ENCODE data around the gene CTCF.

CTCF gene

DNA sequence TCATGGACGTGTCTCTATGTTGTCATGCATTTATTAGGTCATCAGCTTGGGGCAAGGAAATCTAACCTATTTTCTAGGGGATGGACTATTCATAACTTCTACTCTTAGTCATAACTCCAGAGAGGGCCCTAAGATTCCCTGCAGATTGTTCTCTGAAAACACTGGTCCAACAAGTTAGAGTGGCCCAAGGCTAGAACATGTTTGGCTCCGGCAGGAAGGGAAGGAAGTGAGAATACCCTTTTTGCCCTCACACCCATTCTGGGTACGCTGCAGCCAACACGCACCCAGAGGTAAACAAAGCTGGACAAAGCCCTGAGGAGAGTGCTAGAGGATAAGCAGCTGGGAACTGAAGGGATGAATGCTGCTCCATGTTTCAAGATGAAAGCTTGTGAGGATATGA lies 114.2 kb downstream of the CTCF start:
- DNase-seq (ENCODE audit: low read depth) = no peak
- TF ChIP-seq, protein P1, sequence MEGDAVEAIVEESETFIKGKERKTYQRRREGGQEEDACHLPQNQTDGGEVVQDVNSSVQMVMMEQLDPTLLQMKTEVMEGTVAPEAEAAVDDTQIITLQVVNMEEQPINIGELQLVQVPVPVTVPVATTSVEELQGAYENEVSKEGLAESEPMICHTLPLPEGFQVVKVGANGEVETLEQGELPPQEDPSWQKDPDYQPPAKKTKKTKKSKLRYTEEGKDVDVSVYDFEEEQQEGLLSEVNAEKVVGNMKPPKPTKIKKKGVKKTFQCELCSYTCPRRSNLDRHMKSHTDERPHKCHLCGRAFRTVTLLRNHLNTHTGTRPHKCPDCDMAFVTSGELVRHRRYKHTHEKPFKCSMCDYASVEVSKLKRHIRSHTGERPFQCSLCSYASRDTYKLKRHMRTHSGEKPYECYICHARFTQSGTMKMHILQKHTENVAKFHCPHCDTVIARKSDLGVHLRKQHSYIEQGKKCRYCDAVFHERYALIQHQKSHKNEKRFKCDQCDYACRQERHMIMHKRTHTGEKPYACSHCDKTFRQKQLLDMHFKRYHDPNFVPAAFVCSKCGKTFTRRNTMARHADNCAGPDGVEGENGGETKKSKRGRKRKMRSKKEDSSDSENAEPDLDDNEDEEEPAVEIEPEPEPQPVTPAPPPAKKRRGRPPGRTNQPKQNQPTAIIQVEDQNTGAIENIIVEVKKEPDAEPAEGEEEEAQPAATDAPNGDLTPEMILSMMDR (conservative IDR thresholded peaks at IDR 0.05; ENCODE audit: low read depth, low read length) = no peak
- no peak overlapping the region for H3K4me3 ChIP-seq (ENCODE audit: low read length)

DNA sequence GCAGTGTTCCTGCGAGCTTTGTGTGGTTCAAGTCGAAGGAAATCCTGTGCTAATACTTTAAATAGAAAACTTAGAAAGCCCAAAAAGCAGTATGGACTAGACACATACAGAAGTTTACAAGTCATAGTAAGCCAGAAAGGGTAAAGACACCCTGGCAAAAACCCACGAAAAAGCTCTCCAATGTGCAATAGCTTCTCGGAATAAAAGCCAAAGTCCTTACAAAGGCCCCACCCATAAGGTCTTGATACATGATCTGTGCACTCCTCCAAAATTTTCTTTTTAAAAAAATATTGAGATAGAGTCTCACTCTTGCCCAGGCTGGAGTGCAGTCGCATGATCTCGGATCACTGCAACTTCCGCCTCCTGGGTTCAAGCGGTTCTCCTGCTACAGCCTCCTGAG lies 114.6 kb downstream of the CTCF start:
- H3K4me3 ChIP-seq (ENCODE audit: low read length) = no peak overlapping the region
- no peak for DNase-seq (ENCODE audit: low read depth)
- TF ChIP-seq, protein P1 (conservative IDR thresholded peaks at IDR 0.05; ENCODE audit: low read depth, low read length) = no peak

GRCh38 chr16:67677712-67678111 lies 115.4 kb downstream of the CTCF start:
- no peak for DNase-seq (ENCODE audit: low read depth)
- no peak overlapping the region for H3K4me3 ChIP-seq (ENCODE audit: low read length)
- TF ChIP-seq, protein P1 (conservative IDR thresholded peaks at IDR 0.05; ENCODE audit: low read depth, low read length) = no peak

GRCh38 chr16:67678354-67679023 lies 116.2 kb downstream of the CTCF start:
- TF ChIP-seq, protein P1 (conservative IDR thresholded peaks at IDR 0.05; ENCODE audit: low read depth, low read length) = no peak
- H3K4me3 ChIP-seq (ENCODE audit: low read length) = no peak overlapping the region
- DNase-seq (ENCODE audit: low read depth) = no peak

DNA sequence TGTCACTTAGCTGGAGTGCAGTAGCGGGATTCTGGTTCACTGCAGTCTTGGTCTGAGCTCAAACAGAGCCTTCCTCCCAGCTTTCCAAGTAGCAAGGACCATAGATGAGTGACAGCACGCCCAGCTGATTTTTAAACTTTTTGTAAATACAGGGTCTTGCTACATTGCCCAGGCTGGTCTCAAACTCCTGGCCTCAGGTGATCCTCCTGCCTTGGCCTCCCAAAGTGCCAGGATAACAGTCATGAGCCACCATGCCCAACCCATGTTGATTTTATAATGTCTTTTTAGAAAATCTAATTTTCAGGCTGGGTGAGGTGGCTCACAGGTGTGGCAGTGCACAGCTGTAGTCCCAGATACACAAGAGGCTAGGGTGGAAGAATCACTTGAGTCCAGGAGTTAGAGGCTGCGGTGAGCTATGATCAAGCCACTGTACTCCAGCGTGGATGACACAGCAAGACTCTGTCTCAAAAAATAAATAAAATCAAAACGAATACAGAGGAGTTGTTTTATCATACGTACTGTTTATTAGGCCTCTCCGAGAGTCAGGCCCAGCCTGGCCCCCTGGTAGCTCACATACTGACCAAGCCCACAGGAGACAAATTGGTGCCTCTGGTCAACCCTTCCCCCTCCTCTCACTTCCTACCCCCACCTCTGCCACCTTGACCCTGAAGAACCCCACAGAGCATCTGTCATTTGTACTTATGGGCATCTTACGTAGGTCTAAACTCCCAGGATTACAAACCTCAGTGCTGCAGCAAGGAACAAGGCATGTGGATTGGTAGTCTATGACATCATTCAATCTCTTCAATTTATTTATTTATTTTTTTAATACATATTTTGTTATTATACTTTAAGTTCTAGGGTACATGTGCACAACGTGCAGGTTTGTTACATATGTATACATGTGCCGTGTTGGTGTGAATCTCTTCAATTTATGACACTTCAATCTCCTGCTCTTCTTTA lies 117.9 kb downstream of the CTCF start:
- TF ChIP-seq, protein P1 (conservative IDR thresholded peaks at IDR 0.05; ENCODE audit: low read depth, low read length) = no peak
- H3K4me3 ChIP-seq (ENCODE audit: low read length) = no peak overlapping the region
- no peak for DNase-seq (ENCODE audit: low read depth)

GRCh38 chr16:67683767-67684166 lies 121.4 kb downstream of the CTCF start:
- no peak for DNase-seq (ENCODE audit: low read depth)
- TF ChIP-seq, protein P1 (conservative IDR thresholded peaks at IDR 0.05; ENCODE audit: low read depth, low read length) = no peak
- H3K4me3 ChIP-seq (ENCODE audit: low read length) = no peak overlapping the region
